HG03095 (cell line): ENCODE data around the gene DDT.
"Not testable (repeated sequence)": the region's sequence is repeated elsewhere in the genome, so short reads cannot be mapped to it uniquely, and the experiment has no call there.

Experiments
- ATAC-seq: cut with Tn5 transposase; IDR thresholded peaks from one replicate; pipeline ENCODE4 v1.9.1; 2021; ENCODE audit warnings: moderate library complexity; ENCODE audit not compliant: unreplicated experiment

DDT gene

DNA sequence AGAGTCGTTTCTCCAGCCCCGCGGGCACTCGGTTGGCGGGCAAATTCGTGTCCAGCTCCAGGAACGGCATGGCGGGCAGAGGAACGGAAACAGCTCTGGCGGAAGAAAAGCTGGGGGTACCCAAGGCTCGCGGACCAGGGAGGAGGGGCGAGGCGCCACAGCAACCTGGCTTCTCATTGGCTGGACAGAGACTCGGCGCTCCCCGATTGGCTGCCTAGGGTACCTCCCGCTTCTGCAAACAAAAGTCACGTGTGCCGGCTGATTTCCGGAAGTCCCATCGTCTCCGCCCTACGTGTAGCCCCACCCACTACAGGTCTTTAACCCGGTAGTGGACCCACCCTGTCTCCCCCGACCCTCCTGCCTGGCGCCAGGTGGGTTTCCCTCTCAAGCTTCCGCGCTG lies at the start of gene DDT:
DDT (minus strand) TSS at position 97 of the 400 bp plus-strand sequence; CDS start at position 70, 27 bp downstream.
- peak; percentile 73 for ATAC-seq

DNA sequence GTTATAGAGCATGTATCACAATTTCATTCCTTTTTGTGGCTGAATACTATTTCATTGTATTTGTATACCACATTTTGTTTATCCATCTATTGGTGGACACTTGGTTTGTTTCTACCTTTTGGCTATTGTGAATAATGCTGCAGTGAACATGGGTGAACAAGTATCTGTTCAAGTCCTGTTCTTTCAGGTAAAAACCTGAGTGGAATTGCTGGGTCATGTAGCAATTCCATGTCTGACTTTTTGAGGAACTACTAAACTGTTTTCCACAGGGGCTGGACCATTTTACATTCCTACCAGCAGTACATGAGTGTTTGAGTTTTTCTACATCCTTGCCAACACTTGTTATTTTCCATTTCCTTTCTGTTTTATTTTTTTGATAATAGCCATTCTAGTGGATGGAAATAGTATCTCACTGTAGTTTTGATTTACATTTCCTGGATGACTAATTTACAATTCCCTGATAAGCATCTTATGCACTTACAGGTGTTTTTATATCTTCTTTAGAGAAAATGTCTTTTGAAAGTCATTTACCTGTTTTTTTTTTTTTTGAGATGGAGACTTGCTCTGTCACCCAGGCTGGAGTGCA lies 49.1 kb upstream of the DDT start:
- no peak for ATAC-seq

DNA sequence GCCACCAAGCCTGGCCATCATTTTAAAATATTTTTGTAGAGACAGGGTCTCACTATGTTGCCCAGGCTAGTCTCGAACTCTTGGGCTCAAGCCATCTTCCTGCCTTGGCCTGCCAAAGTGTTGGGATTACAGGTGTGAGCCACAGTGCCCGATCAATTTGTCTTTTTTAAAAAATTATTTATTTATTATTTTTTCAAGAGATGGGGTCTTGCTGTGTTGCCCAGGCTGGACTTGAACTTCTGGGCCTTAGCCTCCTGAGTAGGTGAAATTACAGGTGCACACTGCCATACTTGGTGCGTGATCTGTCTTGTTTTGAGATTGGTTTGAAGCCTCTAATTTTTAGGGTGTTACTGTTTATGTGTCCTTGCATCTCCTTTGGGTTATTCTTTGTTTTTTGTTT lies 47.1 kb upstream of the DDT start:
- no peak for ATAC-seq

DNA sequence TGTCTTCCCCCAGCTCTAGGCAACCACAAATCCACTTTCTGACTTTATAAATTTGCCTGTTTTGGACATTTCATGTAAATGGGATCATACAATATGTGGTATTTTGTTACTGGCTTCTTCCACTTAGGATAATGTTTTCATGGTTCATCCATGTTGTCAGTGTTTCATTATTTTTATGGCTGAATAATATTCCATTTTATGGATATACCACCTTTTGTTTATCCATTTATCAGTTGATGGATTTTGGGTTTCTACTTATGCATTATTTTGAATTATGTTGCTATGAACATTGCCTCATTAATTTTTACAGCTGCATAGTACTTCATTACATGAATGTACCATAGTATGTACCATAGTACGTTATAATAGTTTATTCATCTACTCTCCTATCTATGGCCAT lies 41.9 kb upstream of the DDT start:
- ATAC-seq, result no peak

DNA sequence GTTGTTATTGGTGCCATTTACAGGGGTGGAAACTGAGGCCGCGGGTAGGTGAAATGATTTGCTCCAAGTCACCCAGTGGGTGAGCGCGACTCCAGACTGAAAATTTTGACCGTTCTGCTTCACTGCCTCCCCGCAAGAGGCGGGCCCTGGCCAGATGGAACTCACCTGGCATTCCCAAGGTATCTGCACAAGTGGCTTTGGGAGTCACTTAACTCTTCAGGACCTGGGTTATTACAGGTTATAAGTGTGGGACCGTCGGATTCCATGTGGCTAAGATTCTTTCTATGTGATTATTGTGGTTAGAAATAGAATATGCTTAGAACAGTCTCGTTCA lies 37.5 kb upstream of the DDT start:
- no peak for ATAC-seq

DNA sequence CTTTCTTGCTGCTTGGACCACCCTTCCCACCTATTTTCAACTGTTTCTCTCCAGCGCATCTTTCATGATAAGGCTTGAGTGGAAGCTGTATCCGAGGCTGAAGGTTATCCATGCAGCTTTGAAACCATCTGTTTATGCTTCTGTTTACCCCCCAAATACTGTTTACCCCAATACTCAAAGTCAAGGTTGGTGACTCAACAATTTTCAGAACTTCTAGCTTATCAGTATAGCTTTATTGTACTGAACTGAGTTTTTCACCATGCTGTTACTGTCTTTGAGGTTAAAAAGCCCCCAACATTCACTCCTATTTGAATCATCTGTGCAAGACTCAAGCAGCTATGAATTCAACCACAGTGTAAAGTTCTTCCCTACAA lies 35.8 kb upstream of the DDT start:
- ATAC-seq, result no peak

DNA sequence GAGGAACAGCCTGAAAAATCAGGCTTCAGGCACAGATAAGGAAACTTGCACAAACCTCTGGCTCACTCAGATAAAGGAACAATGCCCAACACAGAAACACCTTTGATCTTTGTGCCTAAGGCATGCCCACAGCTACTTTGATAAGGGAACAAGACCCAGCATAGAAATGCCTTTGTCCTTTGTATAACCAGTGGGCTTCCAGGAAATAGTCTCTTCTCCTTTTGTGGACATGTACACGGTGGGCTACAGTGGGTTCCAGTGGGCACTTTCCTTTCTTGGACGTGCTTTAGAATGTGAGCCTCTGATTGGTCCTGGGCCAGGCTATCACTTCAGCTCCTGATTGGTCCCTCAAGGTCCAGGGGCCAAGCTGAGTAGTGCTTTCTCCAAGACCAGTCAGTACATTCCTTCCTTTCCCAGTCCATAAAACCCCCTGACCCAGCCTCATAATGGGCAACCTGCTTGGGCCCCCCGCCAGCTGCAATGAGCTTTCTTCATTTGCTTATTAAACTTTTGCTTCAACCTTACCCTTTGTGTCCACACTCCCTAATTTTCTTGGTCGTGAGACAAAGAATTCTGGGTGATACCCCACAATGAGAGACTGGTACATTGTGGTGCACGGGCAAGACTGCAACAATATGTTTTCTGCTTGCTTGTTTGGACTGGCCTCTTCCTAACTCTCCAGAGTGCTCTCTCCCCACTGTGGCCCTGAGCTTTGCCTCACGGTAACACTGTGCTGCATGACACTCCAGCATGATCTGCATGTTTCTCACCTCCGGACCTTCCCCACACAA lies 35.2 kb upstream of the DDT start:
- ATAC-seq, result no peak

DNA sequence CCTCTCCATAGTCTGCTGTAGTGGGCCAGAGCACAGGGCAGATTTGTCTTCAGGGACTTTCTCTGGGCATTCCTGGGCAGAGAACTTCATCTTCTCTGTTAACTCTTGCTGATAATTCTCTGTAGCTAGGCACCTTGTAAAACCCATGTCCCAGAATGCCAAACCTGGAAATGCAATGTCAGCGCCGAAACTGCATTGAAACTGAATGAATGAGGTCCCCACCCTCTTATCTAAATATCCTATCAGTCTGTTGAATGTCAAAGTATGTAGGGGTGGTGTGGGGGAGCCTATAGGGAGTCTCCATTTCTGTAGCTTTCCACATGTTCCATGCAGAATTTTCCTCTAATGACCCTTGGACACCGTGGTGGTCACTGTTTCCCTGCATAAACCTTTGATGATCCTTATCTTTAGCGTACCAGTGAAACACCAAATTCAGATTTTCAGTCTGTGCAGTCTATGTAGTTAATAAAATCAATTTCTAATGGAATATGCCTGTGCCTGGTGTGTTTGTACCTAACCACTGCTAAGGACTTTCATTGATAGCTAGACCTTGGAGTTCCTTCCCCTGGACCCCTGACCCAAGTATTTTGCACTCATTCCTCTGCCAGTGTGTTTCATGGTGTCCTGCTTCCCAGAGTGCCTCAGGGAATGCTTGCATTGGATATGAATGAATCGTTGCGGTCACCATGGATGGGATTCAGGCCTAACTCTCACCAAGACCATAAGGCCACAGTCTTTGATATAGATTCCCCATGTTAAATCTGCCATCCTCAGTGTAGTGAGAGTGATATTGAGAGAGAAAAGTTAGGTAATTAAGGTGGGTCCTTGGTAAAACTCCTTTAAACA lies 34.4 kb upstream of the DDT start:
- ATAC-seq, result no peak

DNA sequence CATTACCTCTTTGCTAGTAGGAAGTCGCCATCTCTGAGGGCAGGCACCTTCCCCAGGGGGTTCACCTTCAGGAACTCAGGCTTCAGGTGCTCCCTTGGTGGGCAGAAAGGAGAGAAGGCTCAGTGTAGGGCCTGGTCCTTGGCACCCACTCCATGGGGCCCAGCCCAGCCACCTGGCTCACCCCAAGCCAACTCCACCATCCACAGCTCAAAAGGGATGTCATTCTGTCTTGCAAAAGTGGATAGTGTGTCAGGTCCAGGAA lies 33.7 kb upstream of the DDT start:
- no peak for ATAC-seq

DNA sequence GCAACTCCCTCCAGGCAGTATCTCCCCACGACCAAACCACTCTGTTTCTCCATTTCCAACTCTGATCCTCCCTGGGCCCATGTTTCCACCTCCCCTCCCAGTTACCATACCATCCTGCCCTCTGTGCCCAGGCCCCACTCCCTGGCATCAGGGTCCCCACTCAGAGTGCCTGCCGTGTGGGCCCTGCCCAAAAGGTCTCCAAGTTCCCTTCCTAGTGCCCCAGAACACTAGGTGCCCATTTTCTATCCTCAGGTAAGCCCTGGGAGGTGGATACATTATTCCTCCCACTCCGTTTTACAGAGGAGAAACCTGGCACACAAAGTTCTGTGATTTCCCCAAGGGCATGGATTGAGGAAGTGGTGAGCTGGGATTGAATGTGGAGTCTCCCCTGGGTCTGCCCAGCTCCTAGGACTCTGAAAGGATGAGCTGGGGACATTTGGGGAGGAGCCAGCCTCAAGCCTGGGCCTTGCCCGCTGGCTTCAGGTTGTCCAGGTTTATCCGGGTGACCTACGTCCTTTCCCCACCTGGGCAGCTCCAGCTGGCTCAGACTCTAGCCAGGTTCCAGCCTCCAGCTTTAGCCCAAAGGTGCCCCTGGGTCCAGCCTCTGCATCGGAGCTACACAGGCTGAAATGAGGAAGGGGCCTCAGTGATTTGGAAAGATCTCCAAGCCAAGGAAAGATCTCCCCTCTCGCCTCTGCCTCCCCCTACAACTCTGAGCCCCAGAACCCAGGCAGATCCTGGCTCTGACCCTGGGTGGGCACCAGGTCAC lies 33.2 kb upstream of the DDT start:
- no peak for ATAC-seq

DNA sequence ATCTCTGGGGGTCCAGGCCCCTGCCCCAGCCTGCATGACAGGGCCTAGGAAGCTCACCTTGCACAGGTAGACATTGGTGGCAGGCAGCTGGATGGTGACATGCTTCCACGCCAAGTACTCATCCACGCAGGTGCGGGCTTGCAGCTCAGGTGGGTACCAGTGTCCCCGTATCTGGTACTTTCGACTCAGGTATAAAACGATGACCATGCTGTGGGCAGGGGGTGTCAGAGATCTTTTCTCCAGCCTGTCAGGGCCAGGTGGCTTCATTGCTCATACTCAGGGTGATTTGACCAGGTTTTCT lies 32.6 kb upstream of the DDT start:
- no peak for ATAC-seq

DNA sequence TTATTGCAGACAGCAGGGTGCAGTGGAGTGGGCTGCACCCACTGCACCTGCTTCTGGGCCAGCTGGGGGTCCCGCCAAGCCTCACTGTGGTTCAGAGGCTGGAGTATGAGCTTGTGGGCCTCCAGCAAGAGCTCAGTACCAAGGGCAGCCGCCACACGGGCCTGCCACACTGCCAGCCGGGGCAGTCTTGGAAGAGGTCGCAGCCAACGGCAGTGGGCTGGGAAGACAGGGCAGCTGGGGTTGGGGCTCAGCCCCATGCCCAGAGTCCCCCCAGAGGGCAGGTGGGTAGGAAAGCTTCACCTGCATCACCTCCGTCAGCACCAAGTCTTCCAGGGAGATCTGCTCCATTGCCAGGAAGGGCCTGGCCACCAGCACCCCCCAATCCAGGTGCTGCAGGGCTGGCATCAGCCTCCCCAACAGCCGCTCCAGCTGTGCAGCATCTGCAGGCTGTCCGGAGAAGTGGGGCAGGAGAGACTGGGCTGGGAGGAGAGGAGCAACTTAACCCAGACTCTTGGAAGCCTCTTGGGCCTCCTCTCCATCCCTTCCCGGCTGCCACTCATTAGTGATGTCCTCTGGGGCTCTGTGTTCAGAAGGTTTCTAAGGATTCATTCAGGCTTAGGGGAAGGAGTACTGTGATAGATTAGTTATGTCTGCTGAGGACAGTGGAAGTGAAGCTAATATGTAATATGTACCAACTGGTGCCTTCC lies 32.1 kb upstream of the DDT start:
- ATAC-seq, result no peak

DNA sequence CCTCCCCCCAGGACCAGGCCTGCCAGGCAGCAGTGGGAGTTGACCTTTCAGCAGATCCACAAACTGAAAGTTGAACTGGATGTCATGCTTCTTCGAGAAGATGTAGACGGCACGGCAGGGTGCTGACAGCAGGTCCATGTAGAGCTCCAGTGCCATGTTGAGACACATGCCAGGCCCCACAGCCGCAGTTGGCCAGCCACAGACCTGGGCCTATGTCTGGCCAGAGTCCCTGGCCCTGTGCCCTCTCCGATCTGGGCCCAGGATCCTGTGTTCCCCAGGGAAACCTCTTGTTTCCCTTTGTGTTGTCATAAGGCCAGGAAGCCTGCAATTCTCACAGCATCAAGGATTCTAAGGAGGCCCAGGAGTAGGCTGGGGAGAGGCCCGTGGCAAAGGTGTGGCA lies 31.0 kb upstream of the DDT start, which contains the start of gene GSTT4:
GSTT4 (minus strand) TSS at position 253 of the 400 bp plus-strand sequence; CDS start at position 156, 97 bp downstream.
- ATAC-seq, result no peak

DNA sequence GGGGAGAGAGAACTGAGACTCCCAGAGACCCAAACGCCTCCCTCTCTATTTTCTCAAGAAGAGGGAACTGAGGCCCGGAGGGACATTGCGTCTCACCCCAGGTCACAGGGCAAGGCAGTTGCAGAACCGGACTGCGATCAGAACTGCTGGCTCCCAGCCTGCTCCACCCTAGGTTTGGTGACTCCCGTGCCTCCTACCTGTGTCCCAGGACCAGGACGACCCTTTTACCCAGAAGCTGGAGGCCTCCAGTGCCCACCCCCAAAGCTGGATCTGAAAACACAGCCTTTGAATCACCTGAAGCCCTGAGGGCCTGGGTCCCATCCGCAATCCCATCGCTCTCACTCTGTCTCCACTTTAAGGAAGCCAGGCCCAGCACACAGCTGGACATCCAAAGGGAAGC lies 29.6 kb upstream of the DDT start:
- ATAC-seq, result no peak

DNA sequence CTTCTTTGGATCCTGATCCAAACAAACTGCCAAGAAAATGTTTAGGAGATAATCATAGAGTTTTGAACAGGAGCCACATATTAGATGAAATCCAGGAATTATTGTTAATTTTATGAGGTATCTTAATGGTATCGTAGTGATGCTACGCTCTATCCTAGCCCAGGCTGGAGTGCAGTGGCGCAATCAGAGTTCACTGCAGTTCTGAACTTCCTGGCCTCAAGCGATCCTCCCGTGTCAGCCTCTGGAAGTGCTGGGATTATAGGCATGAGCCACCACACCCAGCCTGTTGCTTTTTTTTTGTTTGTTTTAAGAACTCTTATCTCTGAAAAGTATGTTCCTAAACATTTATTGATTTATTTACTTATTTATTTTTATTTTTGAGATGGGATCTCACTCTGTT lies 28.6 kb upstream of the DDT start:
- no peak for ATAC-seq

DNA sequence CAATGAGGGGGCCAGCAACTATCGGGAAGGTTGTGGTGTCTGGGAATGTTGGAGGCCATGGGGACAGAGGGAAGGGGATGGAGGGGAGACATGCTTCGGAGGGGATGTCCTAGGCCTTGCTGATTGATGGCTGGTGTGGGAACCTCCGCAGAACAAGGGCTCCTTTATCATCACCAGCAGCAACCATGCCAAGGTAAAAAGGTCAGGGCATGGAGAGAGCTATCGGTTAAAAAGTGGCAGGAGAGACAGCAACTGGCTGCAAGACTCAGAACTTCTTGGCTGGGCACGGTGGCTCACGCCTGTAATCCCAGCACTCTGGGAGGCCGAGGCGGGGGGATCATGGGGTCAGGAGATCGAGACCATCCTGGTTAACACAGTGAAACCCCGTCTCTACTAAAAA lies 28.0 kb upstream of the DDT start:
- no peak for ATAC-seq

DNA sequence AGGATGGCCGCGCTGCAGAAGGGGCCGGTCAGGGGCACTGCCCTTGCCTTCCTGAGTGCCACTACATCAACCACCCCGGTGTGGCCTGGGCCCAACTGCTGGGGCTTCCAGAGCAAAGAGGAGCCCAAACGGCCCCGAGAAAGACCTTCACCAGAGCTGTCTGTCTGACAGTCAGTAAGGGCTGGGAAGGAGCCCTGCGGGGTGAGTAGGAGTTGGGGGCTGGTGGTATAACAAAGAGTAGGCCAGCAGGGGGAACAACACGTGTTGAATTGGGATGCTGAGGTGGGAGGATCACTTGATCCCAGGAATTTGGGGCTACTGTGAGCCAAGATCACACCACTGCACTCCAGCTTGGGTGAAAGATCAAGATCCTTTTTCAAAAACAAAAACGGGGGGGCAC lies 27.1 kb upstream of the DDT start:
- ATAC-seq, result no peak

DNA sequence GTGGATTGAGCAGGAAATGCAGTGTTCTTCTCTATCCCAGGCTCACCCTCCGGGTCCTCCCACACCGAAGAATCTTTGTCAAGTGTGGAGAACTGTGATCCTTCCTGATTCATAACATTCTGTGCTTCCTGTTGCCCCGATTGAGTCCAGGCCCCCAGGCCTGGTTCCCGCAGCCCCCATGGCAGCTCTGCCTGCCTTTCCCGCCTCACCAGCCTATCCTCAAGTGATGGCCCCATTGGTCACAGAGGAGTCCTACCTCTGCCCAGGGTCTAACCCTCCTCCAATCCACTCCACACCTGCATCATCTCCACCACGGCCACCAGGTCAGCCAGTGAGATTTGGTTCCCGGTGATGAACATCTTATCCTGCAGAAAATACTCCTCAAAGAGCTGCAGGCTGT lies 25.5 kb upstream of the DDT start:
- not testable (repeated sequence) for ATAC-seq

DNA sequence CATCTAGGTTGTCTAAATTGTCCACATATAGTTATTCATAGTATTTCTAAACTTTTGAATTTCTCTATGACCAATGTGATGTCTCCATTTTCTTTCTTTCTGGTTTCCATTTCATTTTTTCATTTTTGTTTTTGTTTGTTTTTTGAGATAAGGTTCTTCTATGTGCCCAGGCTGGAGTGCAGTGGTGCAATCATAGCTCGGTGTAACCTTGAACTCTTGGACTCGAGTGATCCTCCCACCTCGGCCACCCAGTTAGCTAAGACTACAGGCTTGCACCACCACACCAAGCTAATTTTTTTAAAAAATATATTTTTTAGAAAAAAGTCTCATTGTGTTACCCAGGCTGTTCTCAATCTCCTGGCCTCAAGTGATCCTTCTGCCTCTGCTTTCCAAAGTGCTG lies 22.9 kb upstream of the DDT start:
- no peak for ATAC-seq

DNA sequence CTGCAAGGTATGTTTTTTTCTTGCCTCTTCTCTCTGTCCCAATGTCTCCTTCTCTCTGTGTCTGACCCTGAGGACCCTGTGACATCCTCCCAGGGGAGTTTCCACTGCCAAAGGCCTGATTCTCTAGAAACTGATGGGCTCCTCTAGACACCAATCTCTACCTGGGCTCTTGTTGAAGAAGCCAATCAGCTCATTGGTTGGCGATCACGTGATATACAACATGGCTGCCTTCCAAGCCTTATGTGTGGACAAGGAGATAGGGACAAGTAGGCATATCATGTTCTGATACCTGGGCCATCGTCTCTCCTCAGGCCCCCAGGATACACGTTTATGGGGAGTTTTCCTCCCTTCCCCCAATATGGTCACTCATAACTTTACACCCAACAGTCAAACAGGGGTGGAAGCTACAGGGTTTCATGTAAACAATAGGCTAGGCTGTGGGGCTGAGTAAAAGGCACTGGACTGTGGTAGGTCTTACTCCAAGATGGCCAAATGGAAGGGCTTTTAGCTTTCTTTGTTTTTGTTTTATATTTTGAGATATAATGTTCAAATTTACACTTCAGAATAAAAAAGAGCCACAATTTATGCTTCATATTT lies 19.4 kb upstream of the DDT start:
- not testable (repeated sequence) for ATAC-seq

DNA sequence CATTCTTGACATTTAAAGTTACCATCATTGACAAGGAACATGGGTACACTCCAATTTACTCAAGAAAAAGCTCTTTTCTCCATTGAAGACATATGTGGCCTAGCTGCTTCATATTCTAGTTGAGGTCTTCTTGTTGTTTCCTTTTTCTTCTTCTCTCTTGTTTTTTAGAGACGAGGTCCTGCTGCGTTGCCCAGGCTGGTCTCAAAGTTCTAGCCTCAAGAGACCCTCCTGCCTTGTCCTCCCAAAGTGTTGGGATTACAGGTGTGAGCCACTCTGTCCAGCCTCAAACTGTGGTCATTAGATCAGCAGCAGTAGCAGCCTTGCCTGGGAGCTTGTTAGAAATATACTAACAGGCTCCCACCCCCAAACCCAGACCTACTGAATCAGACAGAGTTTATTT lies 18.8 kb upstream of the DDT start:
- not testable (repeated sequence) for ATAC-seq
